GM18502 (cell line): ENCODE results near the gene PTPRS.

Source experiments
- ATAC-seq: cut with Tn5 transposase; IDR thresholded peaks from one replicate; pipeline ENCODE4 v1.9.1; 2021; ENCODE audit warnings: mild to moderate bottlenecking; ENCODE audit not compliant: unreplicated experiment, poor library complexity

The PTPRS gene

GRCh38 chr19:5355693-5356092, 15.1 kb upstream of the PTPRS start:
- no peak for ATAC-seq

GRCh38 chr19:5355076-5355475, 14.5 kb upstream of the PTPRS start:
- ATAC-seq: no peak

DNA sequence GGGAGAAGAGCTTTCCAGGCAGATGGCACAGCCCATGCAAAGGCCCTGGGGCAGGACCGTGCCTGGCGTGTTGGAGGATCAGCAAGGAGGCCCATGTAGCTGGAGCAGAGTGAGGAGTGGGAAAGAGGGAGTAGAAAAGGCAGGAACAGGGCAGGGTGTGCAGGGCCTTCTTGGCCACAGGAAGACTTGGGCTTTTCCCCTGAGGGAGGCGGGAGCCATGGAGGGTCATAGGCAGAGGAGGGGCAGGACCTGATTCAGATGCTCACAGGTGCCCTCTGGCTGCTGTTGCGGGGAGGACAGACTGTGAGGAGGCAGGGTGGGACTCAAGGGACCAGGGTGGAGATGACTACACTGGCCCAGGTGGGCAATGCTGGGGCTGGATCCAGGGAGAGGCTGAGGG, 13.8 kb upstream of the PTPRS start:
- ATAC-seq: no peak

DNA sequence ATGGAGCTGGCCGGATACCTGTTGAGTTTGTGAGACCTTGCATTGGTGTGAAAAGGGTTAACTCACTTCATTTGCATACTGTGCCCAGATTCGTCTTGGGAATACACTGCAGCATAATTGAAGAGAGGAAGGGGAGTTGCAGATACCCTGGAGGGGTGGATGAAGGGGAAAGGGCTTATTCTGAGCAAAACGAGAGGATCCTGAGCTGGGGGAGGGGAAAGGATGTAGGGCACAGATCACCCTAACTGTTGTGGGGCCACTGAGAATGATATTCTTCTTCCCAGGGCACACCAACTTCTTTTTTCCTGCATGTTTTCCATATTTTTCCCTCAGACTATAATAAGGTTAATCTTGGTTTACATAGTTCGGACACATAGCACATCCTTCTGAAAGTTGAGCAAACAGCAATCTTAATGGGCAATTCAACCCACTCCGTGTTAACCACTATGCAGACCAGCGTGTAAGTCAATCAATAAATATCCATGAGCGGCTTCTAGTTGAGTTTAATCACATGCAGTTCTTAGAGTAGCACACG, 11.7 kb upstream of the PTPRS start:
- no peak for ATAC-seq

DNA sequence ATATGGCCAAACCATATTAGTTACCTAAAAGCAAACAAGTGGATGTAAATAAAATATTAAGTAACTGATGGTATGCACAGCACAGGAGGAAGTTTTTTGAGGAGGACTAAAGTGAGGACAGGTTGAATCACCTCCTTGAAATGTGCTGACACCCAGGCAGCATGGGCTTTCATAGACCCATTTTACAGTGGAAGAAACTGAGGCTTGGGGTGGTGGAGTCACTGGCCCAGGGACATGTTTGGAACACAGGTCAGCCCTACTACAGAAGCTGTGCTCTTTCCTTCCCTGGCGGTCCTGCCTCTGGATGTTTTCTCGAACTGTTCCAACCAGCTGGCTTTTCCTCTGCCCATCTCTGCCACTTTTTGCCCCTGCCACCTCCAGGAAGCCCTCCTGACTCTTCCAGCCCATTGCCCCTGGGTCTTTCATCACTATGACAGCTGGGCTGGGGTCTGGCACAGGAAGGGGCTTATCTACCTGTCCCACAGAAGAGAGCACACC, 11.2 kb upstream of the PTPRS start:
- no peak for ATAC-seq

GRCh38 chr19:5349041-5349440, 8.4 kb upstream of the PTPRS start:
- no peak for ATAC-seq

GRCh38 chr19:5345895-5346386, 5.3 kb upstream of the PTPRS start:
- ATAC-seq: no peak

- ATAC-seq: no peak
These were observed 3.2 kb upstream of the PTPRS start for GRCh38 chr19:5343848-5344247.

- ATAC-seq: no peak
These were observed 2.1 kb upstream of the PTPRS start for GRCh38 chr19:5342573-5343201.

- no peak for ATAC-seq
These were observed 1.4 kb upstream of the PTPRS start for GRCh38 chr19:5341981-5342380.

DNA sequence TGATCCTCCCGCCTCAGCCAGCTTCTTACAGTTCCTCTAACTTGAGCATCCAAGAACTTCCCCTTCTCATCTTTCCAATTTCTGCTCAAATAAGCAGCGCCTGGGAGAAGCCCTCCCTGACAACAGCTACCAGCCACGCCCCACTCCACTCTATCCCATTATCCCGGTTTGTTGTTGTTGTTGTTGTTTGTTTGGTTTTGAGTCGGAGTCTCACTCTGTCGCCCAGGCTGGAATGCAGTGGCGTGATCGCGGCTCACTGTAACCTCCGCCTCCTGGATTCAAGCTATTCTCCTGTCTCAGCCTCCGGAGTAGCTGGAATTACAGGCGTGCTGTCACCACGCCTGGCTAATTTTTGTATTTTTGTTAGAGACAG, 822 bp upstream of the PTPRS start:
- no peak for ATAC-seq

DNA sequence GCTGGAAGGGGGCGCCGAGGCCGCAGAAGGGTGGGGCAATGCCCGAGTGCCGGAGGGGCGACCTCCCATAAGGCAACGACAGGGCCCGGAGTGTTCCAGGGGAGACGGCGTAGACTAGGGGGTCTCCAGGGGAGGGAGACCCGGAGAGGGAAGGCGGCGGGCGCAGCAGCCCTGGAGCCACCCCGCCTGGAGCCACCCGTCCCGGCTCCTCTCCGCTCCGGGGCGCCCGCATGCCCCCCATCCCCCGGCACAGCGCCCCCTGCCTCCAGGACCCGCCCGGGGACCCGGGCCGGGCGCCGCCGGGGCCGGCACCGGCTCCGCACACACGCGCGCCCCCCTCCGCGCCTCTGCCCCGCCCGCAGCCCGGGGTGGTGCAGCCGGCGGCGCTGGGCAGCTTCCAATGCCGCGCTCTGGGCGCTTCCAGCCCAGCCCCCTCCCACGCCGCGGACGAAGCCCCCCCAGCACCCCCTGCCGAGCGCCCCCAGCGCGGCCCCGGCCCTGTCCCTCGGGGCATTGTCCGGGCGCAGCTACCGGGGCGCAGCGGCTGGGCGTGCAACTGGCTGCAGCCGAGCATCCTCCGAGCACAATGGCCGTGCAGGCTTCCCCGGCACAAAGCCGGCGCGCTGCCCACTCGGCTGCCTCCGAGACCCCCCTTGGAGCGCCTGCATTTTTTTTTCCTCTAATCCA, 519 bp downstream of the PTPRS start:
- no peak for ATAC-seq

DNA sequence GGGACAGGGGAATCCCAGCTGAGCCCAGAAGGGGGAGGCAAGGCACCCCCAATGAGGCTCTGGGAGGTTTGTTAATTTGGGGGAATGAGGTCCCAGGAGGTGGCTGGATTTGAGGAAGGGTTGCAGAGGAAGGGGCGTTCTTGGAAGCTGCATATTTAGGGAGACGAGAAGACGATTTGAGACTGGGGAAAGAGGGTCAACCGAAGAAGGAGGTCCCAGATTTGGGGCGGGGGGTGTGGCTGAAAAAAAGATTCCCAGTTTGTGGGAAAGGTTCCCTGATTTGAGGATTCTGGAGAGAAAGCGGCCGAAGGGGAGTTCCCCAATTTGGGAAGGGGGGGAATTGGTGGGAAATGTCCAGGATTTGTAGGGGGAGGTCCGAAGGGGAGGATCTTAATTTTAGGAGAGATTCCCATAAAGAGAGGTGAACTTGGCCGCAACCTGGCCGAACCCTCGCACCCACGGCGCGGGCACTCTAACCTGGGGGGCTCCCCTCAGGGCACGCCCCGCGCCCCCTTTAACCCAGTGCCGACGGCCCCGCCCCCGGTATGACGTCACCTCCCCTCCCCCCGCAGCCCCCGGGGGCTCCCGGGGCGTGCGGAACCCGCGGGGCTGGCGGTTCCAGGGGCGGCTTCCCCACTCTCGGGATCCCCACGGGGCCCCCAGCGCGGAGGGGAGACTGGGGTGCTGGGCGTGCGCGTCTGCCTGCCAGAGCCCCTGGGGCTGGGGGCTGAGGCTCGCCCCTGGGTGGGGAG, 1.2 kb downstream of the PTPRS start:
- no peak for ATAC-seq

GRCh38 chr19:5338656-5339197, 1.9 kb downstream of the PTPRS start:
- no peak for ATAC-seq

DNA sequence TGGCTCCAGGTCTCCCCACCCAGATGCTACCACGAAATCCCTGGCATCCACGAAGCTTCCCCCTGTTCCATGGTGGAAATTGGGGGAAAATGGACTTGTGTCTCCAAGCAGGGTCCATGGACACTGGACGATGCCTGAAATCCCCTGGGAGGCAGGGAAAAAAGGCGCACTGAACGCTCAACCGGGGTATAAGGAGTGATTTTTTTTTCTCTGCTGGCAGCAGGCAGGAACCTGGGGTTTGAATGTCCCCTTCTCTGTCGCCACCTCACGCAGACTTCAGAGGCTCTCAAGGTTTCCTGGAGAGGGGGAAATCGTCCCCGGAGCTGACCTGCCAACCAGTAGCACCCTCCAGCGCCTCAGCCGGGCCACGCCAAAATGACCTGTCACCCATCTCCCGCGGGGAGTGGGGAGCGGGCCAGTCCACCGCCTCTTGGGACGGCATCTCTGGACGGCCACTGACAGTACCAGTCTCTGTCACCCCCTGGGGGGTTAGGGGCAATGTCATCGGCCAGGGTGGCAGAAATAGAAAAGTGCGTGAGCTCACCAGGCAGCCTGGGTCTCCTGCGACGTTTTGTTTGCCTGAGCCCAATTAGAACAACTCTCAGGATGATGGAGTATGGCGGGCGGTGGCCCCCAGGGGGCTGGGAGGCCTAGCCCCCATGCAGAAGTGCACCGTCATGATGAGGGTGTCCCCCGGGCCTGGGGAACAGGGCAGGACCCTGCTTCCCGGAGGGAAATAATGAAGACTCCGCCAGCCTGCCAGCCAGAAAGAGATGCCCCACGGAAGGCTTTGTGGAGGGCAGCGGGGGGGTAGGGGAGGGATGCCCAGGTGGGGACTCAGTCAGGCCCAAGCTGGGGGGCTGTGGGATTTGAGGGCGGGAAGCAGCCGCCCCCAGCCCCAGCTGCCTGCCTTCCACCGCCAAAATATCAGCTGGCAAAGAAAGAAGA, 2.6 kb downstream of the PTPRS start:
- ATAC-seq: no peak

GRCh38 chr19:5337126-5337525, 3.5 kb downstream of the PTPRS start:
- ATAC-seq: no peak

DNA sequence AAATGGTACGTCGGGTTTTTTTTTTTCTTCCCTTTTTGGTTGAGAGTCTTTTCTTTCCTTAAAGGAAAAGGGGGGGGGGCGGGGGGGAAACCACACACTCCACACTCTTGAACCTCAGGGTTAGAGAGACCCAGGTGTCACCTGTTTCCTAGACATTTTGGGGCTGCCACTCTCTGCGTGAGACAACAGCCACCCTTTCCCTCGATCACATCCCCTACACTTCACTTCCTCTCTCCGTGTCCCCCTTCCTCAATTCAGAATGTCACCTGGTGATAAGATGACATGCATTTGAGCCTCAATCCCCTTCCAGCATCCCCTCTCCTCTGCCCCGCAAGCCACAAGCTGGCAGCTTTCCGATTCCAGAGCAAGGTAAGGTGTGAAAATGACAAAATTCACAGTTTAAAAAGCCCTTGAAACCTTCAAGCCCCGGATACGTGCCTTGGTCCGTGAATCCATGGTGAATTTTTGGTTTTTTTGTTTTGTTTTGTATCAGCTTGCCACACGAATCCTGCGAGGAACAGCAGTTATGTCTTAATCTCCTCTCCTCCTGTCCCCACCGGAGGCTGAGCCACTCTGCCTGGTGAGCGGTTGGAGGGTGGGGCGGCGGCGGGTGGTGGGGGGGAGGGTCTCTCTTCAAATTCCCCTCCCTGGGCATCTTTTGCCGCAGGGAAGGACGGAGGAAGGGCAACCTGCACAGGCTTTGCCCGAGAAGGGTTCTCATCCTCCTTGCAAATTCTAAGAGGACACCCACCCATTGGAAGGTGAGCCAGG, 4.2 kb downstream of the PTPRS start:
- no peak for ATAC-seq

- no peak for ATAC-seq
These were observed 5.0 kb downstream of the PTPRS start for GRCh38 chr19:5335593-5335992.
